ENCODE results near the gene PPP3R1. TPM values are rescaled to one million over a fixed set of nuclear protein-coding genes. Genes with fewer than 3 reads are reported as not detected.

Gene PPP3R1
- polyA plus RNA-seq, 1 experiment: 5.2 TPM

DNA sequence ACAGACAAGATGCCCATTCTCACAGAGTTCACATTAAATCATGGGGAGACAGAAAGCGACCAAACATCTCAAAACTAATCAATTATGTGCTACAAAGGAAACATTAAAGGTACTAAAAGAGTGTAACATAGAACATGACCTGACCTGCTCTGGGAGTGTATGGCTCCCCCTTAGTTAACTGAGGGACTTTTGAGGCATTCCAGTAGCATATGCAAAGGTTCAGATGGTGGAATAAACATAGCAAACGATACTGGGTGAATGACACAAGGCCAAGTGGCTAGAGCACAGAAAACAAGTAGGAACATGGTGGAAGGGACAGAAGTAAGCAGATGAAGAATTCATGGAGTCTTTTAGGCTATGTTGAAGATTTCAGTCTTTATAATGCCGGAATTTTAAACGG is 11.9 kb downstream of the PPP3R1 start:
- Histone ChIP-seq H3K36me3 (ENCODE audit: control insufficient read depth, insufficient read depth, low read length) (no peaks in the 10 kb centered on the region), H3K4me3 (ENCODE audit: low read depth, low read length) (no peak overlapping the region), H3K27me3 (ENCODE audit: control insufficient read depth, insufficient read depth, low read length) (no peaks in the 10 kb centered on the region)
- DNase-seq (ENCODE audit: low read depth): no peak
- TF ChIP-seq, protein P1, sequence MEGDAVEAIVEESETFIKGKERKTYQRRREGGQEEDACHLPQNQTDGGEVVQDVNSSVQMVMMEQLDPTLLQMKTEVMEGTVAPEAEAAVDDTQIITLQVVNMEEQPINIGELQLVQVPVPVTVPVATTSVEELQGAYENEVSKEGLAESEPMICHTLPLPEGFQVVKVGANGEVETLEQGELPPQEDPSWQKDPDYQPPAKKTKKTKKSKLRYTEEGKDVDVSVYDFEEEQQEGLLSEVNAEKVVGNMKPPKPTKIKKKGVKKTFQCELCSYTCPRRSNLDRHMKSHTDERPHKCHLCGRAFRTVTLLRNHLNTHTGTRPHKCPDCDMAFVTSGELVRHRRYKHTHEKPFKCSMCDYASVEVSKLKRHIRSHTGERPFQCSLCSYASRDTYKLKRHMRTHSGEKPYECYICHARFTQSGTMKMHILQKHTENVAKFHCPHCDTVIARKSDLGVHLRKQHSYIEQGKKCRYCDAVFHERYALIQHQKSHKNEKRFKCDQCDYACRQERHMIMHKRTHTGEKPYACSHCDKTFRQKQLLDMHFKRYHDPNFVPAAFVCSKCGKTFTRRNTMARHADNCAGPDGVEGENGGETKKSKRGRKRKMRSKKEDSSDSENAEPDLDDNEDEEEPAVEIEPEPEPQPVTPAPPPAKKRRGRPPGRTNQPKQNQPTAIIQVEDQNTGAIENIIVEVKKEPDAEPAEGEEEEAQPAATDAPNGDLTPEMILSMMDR (IDR thresholded peaks at IDR 0.05; ENCODE audit: insufficient read depth, low read depth, low read length): no peak
- ChIA-PET POLR2A (no interaction called here), CTCF (interaction anchor here (1.1 to 1.5 kb wide), 2 partner anchors 10 to 45 kb away, joined by 4 to 5 read pairs; no protein-coding TSS in a partner anchor)

DNA sequence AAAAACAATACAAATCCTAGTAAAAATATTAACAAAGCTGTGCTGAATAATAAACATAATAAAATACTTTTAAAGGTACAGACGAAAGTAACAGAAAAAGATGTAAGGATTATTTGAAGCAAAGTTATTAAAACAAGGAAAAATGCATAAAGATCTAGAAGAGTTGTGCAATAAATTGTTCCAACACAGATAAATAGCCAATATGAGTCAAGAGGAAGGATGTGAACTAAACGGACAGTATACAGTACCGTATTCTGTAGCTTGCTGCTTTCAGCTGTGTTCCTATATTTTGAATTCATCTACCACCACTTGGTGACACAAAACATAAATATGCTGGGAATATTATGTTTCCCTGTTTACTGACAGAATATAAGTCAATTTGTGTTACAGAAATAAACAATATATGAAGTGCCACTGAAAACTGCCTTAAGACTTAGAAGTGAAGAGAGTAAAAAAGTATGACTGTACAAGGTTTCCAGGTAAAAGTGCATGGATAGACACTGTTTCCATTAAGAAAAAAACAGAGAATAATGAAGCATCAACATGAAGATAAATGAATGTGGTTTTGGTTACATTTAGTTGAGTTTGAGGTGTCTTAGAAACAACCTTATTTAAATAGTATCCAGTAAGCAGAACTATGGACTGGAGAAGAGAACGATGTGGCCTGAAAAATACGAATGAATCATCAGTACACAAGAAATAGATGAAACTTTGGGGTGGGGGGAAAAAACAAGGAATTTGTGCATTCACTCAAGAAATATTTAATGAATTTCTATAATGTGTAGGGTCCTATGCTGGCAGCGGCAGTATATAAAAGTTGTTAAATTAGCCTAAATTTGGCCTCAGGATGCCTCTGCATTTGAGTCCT is 13.1 kb downstream of the PPP3R1 start:
- POLR2A ChIA-PET: no interaction called here
- no peaks in the 10 kb centered on the region for H3K36me3 ChIP-seq (ENCODE audit: control insufficient read depth, insufficient read depth, low read length)
- CTCF ChIA-PET: interaction anchor here (0.7 to 1.5 kb wide), 3 partner anchors 11 to 116 kb away, joined by 3 to 5 read pairs (median 4); no protein-coding TSS in a partner anchor
- H3K27me3 ChIP-seq (ENCODE audit: control insufficient read depth, insufficient read depth, low read length): no peaks in the 10 kb centered on the region
- TF ChIP-seq, protein P1 (IDR thresholded peaks at IDR 0.05; ENCODE audit: insufficient read depth, low read depth, low read length): no peak
- H3K4me3 ChIP-seq (ENCODE audit: low read depth, low read length): no peak overlapping the region
- no peak for DNase-seq (ENCODE audit: low read depth)

DNA sequence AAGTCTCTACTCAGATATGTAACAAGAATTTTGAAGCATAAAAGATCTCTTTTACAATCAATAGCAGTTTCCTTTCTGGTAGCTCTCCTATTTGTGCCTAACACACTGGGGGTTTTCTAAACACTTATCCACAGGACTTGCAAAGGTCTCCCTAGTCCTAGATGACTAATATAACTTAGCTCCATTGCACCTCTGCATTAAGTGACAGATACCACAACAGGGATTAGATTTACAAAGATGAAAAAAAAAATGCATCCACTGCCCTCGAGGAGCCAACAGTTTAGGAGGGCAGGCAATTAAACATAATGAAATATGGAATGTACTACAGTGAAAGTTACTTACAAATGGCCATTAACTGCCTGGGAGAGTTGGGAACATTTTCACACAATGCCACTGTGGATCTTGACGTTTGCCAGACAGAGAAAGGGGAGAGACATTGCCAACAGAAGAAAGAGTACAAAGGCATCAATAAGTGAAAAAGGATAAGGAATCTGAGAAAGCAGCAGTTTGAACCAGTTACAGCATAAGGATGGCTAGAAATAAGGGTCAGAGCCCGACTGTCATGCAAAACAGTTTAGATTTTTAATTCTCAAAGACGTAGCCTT is 14.3 kb downstream of the PPP3R1 start:
- no peak for DNase-seq (ENCODE audit: low read depth)
- POLR2A ChIA-PET: interaction anchor here (0.5 kb wide), 1 partner anchor 61 kb away, joined by 3 read pairs; no protein-coding TSS in a partner anchor
- CTCF ChIA-PET: interaction anchor here (1.2 kb wide), 1 partner anchor 42 kb away, joined by 3 read pairs; no protein-coding TSS in a partner anchor
- no peak overlapping the region for H3K4me3 ChIP-seq (ENCODE audit: low read depth, low read length)
- TF ChIP-seq, protein P1 (IDR thresholded peaks at IDR 0.05; ENCODE audit: insufficient read depth, low read depth, low read length): no peak
- no peaks in the 10 kb centered on the region for H3K27me3 ChIP-seq (ENCODE audit: control insufficient read depth, insufficient read depth, low read length)
- H3K36me3 ChIP-seq (ENCODE audit: control insufficient read depth, insufficient read depth, low read length): no peaks in the 10 kb centered on the region

DNA sequence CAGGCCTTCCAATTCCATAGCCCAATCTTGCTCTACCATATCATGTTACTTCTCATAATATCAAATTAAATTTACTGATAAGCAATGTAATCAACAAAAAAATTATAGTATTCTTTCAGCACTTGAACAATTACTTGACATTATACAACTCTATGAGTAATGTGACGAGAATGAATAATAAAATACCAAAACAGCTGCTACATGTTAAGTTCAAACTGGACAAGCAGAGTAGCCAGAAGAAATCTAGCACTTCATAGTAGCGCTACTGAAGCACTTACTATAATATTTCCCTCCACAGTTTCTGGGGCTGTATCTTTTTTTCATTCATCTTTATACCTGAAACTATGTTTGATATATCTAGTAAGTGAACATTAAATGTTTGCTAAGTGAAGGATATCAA is 14.9 kb downstream of the PPP3R1 start:
- Histone ChIP-seq H3K4me3 (ENCODE audit: low read depth, low read length) (no peak overlapping the region), H3K36me3 (ENCODE audit: control insufficient read depth, insufficient read depth, low read length) (no peaks in the 10 kb centered on the region), H3K27me3 (ENCODE audit: control insufficient read depth, insufficient read depth, low read length) (no peaks in the 10 kb centered on the region)
- TF ChIP-seq, protein P1 (IDR thresholded peaks at IDR 0.05; ENCODE audit: insufficient read depth, low read depth, low read length): no peak
- CTCF ChIA-PET: interaction anchor here (0.7 to 1.2 kb wide), 2 partner anchors 41 to 92 kb away, joined by 3 read pairs; no protein-coding TSS in a partner anchor
- POLR2A ChIA-PET: interaction anchor here (0.5 to 0.6 kb wide), 2 partner anchors 40 to 61 kb away, joined by 3 read pairs; no protein-coding TSS in a partner anchor
- no peak for DNase-seq (ENCODE audit: low read depth)

DNA sequence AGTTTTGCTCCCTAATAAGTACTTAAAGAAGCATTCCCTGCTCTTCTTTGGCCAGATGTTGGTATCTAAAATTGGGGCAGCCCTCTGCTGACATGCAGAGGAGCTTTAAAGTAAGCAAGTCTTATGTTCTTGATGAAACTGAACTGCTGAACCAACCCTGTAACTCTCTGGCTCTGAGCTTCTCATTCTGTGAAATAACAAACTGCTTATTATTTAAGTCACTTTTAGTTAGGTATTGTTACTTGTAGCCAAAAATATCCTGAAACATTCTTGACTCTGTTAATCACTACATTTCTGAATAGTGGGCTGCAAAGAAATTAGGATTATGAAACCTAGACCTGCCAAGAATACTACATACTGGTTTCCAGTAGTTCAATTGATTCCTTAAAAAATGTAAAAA is 15.5 kb downstream of the PPP3R1 start:
- CTCF ChIA-PET: interaction anchor here (0.7 to 1.4 kb wide), 4 partner anchors 9 to 115 kb away, joined by 3 to 6 read pairs (median 3); no protein-coding TSS in a partner anchor
- no peak overlapping the region for H3K4me3 ChIP-seq (ENCODE audit: low read depth, low read length)
- DNase-seq (ENCODE audit: low read depth): no peak

More for the DNA sequence above, 15.5 kb downstream of the PPP3R1 start:
- TF ChIP-seq, protein P1 (IDR thresholded peaks at IDR 0.05; ENCODE audit: insufficient read depth, low read depth, low read length): no peak
- no peaks in the 10 kb centered on the region for H3K36me3 ChIP-seq (ENCODE audit: control insufficient read depth, insufficient read depth, low read length)
- no peaks in the 10 kb centered on the region for H3K27me3 ChIP-seq (ENCODE audit: control insufficient read depth, insufficient read depth, low read length)
- POLR2A ChIA-PET: interaction anchor here (0.6 to 0.9 kb wide), 2 partner anchors 16 to 39 kb away, joined by 3 to 5 read pairs; partner anchors contain the start of gene PPP3R1

Measured in BJ (cell line).